GM19043 (cell line): ENCODE results near the gene CA5A.
"Not testable (repeated sequence)": the region's sequence is repeated elsewhere in the genome, so short reads cannot be mapped to it uniquely, and the experiment has no call there.

Experiments
- ATAC-seq: cut with Tn5 transposase; IDR thresholded peaks from one replicate; pipeline ENCODE4 v1.9.1; 2021; ENCODE audit warnings: low read depth; ENCODE audit not compliant: unreplicated experiment

CA5A gene

GRCh38 chr16:87870418-87871291, 65.7 kb downstream of the CA5A start:
- ATAC-seq, result not testable (repeated sequence)

DNA sequence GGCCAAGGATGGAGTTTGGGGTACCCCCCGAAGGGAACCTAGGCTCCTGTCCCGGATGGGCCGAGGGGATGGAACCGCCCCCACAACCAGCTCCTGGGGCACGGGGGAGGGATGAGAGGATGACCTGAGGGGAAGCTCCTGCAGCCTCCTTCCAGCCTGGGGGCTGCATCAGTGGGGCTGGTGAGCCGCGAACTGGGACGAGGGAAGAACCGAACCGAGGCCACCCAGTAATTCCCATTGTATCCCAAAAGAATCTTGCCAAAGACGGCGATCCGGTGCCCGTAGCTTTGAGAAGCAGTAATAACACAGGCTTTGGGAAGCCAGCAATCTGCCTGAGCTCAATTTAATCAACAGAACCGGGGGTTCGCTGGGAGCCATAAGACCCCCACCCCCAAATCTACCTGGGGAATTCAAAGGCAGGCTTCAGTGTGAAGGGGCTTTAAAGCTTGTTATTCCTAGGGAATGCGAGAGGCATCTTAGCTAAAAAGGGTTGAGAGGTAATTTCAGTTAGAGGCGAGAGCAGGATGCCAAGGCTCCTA, 66.4 kb downstream of the CA5A start:
- not testable (repeated sequence) for ATAC-seq

DNA sequence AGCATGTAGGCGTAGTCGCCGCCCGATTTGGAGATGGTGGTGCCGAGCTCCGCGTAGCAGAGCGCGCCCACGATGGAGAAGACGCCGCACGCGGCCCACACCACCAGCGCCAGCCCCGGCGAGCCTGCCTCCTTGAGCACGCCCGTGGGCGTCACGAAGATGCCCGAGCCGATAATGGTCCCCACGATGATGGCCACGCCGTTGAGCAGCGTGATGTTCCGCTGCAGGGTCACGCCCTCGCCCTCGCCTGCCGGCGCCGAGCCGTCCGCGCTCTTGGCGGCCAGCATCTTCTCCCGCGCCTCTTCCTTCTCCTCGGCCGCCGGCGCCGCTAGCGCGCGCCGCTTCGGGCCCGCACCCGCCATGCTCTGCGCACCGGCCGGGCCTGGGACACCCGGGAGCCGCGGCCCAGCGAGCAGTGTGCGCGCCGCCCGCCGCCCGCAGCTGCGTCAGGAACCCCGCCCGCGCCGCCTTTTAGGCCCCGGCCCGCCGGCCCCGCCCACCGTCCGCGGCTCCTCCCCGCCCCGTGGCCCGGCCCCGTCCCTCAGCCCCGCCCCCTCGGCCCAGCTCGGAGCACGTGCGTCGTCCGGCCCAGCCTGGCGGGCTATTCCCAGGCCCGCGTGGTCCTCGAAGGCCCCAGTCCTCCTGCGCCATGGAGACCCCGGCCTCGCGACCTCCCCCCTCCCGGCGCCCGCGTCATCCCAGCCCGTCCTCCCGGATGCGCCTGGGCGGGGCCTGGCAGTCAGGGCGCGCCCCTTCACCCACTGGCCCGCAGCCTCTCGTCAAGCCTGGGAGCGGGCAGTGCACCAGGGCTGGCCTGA, 67.1 kb downstream of the CA5A start, which contains the start of gene SLC7A5:
Gene SLC7A5 (minus strand): TSS at position 447 of the 818 bp plus-strand sequence. CDS start 85 bp downstream, at position 362.
- not testable (repeated sequence) for ATAC-seq

- not testable (repeated sequence) for ATAC-seq
Measured at GRCh38 chr16:87868254-87869029, 67.9 kb downstream of the CA5A start.

DNA sequence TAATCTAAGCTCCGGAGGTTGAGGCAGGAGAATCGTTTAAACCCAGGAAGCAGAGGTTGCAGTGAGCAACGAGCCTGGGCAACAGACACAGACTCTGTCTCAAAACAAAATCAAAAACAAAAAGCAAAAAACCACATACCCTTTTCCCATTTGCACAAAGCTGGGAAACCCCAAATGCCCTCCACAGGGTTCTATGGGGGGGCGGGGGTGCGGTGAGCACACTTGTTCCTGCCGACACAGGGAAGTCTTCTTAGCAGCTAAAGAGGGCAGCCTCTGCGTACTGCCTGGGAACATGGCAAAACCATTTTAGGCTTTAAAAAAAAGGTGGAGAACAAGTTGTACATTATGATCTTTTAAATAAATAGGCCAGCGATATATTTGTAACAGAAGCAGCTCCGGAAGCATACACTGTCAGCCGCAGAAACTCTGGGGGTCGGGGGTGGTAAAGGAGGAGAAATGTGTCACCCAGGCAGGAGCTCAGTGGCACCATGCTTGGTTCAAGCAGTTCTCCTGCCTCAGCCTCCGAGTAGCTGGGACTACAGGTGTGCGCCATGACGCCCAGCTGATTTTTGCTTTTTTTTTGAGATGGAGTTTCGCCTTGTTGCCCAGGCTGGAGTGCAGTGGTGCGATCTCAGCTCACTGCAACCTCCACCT, 70.3 kb downstream of the CA5A start:
- not testable (repeated sequence) for ATAC-seq

GRCh38 chr16:87864331-87864989, 71.9 kb downstream of the CA5A start:
- no peak for ATAC-seq

DNA sequence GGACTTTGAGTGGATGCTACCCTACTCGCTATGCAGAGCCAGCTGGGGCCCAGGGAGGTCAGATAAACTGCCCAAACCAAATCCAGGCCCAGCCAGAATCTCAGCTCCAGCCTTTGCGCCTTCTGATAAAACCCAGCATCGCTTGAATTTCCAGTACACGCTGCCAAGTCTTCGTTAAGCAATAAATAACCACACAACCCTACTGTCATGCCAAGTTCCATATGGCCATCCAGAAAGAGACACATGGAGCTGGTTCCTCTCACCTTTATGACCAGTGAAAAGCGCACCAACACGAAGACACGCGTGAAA, 73.0 kb downstream of the CA5A start:
- not testable (repeated sequence) for ATAC-seq

DNA sequence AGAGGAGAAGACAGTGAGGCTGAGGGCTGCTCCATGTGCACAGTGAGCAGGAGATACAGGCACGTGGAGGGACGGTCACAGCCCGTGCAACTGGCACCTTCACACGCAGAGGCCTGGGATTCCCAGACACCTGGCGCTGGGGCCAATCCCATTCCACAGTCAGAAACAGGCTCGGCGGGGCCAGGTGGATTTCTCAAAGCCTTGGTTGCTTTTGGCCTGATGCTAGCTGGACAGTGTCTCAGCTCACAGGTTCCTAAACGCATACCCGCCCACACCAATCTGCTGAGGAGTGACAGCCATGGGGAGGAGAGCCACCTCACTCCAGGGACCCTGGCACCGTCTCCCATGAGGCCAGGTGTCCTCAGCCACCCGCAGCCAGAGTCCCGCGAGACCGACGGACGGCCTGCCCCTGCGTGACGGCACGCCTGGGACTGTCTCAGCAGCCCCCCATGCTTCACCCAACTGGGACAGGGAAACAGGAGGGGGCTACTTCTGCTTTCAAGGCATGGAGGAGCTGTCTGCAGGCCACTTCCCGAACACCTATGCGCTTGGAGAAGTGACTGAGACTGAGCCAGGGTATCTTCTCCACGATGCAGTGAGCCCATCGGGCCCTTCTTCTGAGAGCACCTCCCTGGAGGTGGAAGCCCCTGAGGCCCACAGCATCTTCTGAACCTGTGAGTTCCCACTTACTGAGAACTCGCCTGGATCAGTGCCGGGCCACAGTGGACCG, 73.6 kb downstream of the CA5A start:
- not testable (repeated sequence) for ATAC-seq

GRCh38 chr16:87861300-87862099, 74.8 kb downstream of the CA5A start:
- ATAC-seq, result not testable (repeated sequence)

DNA sequence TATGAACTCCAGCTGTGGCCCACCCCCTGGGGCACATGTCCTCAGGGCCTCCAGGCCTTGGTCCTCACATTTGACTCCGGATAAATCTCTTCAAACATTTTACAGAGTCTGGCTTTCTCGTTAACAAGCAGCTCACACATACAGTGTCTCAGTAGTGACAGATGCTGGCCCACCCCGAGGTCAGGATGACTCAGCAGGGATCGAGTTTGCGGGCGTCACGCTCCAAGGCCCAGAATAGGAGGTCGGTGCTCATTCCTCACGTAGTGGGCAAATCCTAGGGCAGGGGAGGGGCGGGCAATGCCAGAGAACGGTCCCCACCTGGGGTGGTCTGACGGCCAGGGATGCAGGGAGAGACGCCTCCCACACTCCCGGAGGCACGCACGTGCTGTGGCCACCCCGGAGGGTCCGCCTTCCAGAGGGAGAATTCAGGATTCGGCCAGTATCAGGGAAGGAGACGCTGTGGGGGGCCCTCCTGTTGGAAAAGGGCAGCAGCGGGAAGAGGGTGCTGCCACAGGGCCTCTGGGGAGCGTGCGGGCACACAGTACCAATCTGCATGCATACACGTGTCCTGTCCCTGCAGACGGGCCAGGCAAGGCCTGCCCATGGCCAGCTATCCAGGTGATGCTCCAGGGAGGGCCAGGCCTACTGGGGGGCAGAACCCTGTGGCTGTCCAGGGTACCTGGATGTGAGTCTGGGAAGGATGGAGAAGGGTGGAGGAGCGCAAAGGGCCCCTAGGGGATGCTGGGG, 75.6 kb downstream of the CA5A start:
- no peak for ATAC-seq

- not testable (repeated sequence) for ATAC-seq
Measured at GRCh38 chr16:87858151-87858993, 78.0 kb downstream of the CA5A start.

- no peak for ATAC-seq
Measured at GRCh38 chr16:87856791-87857228, 79.5 kb downstream of the CA5A start.

GRCh38 chr16:87855852-87856715, 80.2 kb downstream of the CA5A start:
- no peak for ATAC-seq

GRCh38 chr16:87854907-87855683, 81.2 kb downstream of the CA5A start:
- no peak for ATAC-seq
